Measurements from ENCODE around the gene MEG3.

The MEG3 gene

DNA sequence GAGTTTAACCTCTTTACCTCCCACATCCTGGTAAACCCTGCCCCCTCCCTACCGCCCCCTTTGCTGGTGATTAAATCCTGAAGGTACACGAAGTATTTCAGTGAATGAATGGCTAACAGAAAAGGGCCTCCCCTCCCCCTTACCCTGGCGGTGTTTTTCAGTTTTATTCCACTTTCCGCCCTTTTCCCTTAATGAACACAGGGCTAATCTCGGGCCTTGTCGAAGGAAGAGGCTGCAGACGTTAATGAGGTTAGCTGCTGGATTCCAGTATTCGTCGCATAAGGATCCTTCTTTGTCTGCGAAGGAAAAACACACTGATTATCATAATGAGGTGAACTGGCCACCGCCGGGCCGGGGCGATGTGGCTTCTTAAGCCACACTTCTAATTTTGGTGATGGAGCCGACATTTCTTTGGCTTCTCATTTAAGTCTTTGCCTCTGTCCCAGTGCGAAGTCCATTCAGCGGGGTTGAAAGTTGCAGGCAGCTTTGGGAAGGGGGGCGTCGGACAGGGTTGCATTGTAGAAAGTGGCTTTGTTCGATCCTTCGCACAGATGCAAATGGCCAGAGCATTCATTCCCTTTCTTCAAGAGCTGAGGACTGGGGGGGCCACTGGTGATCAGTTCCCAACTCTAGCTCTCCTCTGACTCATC, 6.5 kb downstream of the MEG3 start:
- DNase-seq (ENCODE audit: low read depth), result no peak

DNA sequence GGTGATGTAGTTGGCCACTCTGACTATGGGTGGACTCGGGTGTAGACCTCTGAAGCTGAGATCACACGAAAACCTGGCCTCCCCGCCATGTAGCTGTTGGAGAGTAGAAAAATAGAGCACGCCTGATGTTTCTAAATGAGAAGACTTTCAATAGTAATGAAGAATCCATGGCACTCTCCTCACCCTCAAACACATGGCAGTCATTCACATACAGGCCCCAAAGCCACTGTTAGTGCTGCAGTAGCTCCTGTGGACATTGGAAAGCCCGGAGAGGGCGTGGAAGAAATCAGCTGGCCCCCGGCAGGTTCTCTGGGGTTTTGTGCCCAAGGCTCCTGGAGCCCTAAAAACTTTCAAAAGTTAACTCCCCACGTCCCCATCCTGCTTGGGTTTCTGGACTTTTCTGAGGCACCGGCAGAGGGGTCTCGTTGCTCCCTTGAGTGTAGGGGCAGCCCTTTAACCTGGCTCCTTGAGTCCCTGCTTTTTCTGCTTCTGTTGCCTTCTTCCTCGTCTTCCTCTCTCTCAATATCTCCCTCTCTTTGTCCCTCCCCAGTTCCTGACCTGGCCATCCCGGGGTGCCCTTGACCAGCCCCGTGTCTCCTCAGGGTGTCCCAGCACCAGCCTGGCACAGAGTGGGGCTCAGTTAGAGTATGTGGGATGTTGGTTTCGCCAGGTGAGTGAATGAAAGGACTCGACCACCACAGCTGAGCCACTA, 8.3 kb downstream of the MEG3 start:
- DNase-seq (ENCODE audit: low read depth), result no peak

DNA sequence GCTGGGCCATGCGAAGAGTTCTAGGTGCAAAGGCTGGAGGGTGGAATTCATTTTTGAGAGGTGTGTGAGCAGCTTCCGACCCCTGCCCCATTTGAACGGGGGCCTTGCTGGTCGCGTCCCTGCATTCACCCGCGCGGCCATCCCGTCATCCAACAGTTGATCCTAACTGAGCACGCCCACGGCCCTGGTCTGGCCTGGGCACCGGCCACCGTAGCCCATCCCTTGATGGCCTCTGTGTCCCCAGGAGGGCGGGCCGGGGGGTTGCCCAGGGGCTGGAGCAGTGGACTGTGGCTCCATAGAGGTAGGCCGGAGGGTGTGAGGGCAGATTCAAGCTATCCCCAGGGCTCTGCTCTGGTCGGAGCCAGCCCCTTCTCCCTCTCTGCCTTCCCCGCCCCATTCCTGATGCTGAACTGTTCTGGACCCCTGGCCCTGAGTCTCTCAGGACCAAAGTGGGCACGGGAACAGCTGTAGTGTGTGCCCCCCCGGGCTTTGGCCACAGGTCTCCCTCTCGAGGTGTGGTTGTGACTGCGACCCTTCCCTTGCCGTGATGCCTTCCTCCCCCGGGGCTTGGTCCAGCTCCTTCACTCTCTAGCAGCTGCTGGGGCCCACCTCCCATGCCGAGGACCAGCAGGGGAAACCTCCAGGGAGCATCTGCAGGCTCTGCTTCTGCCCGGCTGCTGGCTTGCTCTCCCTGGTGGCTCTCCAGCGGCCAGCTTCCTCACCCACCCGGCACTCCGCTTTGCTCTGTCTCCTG, 9.1 kb downstream of the MEG3 start:
- DNase-seq (ENCODE audit: low read depth), result no peak

DNA sequence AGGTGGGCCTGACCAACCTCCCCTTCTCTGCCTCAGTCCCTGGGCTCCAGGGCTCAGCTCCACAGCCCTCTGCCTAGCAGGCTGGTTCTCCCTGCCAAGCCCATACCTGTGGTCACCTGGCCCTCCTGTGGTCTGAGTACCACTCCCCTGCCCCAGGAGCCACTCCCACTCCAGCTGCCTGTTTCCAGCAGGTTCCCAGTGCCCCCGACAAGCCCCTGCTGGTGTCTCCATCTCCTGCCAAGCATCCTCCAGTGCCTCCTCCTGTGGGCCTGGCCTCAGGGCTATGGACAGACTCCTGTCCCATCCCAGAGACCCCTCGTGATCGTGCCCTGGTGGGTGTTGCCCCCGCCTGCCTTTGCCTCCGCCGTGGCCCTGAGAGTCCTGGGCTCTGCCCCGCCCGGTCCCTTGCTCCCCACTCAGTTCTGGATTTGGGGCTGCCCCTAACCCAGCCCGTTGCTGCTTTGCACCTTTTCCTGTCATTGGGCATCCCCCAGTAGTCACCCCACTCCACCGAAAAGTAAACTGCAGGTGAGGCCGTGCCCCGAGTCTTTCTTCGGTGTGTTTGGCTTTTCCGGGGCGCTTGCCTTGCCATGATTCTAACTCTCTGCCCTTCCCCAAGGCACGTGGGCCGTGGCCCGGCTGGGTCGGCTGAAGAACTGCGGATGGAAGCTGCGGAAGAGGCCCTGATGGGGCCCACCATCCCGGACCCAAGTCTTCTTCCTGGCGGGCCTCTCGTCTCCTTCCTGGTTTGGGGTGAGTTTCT, 9.8 kb downstream of the MEG3 start:
- no peak for DNase-seq (ENCODE audit: low read depth)

DNA sequence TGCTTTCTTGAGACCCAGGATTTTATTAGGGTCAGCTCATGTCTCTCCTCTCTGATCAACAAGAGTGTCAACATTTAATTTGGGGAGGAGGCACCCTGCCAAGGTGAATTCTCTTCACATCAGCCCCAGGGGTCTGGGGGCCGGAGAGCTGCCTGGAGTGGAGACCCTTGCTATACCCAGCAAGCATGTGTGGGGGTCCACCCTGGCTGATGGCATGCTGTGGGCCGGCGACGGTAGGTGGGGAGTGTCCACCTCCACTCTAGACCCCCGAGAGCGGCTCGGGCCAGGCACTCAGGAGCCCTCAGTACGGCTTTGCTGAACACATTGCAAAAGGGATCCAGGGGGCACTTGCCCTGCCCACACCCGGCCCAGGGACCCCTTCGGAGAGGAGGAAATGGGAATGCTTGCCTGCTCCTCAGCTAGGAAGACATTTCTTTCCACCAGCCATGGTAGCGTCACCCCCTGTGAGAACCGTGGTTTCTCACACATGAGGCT, 10.4 kb downstream of the MEG3 start:
- DNase-seq (ENCODE audit: low read depth), result no peak

DNA sequence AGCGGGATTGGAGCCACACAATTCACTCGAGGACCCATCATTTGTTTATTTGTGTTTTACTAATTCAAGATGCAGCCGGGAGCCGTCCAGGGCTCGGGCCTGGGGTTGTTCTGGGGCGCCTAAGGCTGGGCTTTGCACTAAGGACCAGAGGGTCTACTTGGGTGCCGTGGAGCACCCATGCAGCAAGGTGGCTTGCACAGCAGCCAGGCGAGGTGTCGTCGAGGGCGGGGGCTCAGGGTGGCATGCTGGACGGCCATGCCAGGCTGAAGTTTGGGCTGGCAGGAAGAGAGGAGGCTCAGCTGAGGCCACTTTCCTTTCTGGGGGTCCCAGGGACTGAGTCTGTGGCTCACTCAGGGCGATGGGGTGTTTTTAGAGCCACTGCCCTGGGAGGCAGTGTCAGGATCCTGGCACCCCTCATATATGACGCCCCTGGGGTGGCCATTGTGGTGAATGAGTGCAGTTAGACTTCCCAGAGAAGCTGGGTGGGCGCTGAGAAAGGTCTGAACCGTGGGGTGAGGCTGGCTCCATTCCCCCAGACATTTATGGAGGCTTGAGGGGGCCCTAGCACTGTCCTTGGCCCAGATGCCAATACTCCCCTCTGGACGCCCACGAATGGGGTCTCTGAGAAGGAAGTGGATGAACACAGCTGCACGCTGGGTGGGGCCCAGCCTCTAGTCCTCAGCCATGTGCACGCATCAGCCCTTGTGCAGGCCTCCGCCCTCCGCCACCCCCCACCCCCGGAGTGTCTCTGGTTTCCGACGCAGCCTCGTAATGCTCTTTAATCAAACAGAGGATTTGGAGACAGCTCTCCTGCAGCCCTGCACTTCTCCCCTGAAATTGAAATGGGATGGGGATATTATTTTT, 11.3 kb downstream of the MEG3 start:
- no peak for DNase-seq (ENCODE audit: low read depth)

DNA sequence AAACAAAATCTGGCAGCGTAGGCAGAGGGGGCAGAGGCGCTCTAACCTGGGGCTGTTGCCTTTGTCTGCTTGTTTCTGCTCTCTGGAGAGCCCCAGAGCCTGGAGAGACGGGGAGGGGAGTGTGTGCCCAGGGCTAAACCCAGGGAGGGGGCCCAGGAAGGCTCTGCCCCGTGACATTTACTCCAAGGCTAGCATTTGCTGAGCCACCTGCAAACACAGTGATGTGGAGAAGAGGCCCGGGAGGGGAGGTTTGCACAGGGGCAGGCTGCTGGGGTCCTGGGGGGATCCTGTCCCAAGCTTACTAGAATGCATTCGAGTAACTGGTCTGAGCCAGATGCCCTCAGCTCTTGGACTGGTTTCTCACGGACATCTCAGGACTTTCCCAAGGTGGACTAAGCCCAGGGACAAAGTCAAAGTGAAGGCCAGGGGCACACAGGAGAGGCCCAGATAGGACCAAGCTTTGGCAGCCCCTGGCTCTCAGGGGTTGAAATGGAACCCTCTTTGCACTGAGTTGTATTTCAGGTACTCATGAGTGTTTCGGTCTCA, 12.0 kb downstream of the MEG3 start:
- DNase-seq (ENCODE audit: low read depth), result no peak

DNA sequence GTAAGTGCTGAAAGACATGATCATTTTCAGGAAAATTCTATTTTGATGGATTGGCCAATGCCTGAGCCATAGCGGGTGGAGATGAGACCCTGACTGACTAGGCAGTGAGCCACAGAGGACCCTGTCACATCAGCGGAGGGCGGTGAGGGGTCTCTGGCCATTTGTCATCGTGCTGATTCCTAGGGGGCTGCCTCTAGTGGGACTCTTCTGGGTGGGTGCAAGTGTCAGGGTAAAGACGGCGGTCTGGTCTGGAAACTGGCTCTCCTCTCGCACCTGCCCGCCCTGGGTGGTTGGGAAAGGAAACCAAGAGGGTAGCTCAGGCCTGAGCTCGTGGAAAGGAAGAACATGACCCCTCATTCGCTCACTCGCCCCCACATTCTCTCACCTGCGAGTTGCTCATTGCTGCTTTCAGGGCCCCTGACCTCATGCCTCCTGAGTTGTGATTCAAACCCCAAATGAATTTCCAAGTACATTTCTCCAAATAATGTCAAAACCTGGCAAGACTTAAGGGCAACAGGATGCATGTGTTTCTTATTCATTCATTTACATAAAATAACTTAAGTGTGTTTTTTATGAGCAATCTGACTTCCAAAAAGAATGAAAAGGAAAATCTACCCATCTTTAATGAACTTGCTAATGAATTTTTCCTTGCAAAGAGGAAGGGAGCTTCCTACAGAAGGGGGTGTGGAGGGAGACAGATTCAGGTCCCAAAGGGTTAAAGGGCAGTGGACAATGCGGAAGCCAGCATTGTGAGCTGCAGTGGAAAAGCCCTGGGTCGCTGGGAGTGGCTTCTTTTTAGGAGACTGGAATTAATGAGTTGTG, 12.8 kb downstream of the MEG3 start:
- DNase-seq (ENCODE audit: low read depth), result no peak

DNA sequence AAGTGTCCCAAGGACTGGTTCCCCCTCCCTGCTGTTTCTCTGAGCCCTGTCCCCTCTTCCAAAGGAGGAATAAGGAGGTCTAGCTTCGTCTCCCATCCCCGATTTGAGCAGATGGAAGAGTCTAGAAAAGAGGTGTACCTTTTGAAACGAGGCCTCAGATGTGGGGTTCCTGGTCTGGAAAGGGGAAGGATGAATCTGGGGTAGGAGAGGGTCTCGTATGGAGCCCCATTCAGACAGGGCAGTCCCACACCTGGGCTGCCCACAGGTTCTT, 13.3 kb downstream of the MEG3 start:
- no peak for DNase-seq (ENCODE audit: low read depth)

DNA sequence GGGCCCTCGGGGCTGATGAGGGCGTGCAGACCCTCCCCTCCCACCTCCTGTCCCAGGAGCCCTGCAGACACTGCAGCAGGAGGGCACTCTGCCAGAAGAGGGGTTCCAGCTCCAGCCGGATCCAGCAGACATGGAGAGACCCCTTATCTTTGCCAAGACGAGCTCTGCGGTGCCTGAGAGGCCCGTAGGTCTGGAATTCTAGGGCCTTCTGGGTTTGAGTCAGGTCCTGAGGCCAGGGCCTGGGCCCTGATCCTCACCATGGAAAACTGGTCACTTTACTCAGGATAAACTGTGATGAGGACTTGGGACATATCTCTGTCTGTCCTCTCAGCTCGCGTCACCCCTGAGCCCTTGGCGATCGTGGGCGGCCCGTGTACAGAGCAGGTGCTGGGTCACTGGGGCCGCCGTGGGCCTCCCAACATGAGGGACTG, 13.8 kb downstream of the MEG3 start:
- DNase-seq (ENCODE audit: low read depth), result no peak

DNA sequence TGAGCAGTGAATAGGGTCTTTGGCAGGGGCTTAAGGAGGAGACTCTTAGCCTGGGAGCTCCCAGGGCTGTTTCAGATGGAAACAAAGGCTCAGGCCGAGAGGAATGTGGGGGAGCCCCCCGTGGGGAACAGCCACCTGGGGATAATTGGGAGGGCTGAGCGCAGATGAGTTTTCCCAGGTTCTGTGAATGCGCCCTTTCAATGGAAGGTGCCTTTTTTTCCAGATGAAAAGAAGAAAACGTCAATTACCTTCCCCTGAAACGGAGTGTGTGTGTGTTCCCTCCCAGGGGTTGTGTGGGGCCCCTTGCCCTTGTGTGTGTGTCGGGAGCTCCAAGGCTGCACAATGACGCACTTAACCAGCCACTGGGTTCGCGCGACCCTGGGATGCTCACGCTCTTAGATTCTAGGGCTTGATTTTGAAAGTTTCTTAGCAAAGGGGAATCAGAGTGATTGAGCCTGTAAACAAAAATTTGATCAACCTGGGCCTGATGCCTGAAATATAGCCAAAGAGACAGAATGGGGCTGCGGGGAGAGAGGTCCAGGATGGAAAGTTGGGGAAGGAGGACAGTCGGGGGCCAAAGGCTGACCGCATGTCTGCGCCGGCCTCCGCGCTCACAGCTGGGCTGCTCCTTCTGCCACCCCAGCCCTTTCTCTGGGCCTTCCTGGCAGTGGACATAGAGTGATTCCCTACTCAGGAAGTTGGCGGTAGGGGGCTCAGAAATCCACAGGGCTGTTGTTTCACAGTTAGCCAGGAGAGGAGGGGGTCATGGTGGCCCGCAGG, 14.6 kb downstream of the MEG3 start:
- DNase-seq (ENCODE audit: low read depth), result no peak

DNA sequence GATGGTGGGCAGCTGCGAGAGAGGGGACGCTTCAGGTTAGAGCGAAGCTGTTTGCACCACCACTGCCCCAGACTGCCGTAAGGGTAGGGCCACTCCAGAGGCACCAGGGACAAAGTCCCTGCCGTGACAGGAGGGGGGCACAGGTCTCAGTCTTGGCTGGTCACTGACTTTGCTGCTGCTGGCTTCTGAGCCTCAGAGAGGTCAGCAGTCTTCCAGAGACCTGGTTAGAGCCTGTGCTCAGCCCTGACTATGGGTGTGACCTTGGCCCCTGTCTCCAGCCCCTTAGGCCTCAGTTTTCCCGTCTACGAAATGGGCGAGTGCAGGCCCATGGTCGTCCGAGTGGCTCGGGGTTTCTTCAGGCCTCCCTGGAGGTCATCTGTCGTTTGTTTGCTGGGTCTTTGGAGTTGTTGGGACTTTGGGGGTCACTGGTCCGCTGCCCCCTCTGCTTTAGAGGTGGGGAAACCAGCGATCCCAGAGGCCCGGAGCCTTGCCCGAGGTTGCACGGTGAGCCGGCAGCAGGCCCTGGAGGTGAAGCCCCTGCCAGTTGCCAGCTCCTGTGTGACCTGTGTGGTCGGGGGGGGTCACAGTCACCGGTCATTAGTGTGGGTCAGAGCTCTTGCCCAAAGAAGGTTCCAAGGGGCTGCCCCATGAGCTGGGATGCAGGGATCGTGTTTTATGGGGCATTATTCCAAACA, 15.3 kb downstream of the MEG3 start:
- no peak for DNase-seq (ENCODE audit: low read depth)

DNA sequence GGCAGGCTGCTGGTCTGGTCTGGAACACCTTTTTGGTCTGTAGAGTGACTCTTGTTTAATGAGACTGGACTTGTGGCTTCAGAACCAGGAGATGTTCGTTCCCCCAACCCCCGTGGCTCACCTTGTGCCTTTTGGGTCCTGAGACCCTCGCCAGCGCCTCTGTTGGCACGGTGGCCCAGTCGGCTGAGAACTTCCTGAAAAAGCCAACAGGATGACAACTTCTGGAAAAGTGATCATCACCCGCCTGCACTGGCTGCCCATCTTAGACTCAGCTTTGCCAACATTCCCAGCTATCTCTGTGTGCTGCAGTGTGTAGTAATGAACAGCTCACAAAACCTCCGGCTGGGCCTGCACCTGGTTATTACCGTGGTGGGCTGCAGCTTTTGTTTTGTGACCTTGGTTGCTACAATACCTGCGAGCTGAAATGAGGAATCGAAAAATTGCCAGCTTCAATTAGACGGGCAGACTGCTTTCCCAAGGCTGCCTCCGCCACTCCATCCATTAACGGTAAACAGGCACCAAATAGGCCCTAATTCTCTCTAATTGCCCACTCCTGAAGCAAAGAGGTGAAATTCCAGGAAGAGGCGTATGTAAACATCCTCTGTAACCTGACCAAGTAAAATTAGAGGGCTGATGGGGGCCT, 16.0 kb downstream of the MEG3 start:
- no peak for DNase-seq (ENCODE audit: low read depth)

DNA sequence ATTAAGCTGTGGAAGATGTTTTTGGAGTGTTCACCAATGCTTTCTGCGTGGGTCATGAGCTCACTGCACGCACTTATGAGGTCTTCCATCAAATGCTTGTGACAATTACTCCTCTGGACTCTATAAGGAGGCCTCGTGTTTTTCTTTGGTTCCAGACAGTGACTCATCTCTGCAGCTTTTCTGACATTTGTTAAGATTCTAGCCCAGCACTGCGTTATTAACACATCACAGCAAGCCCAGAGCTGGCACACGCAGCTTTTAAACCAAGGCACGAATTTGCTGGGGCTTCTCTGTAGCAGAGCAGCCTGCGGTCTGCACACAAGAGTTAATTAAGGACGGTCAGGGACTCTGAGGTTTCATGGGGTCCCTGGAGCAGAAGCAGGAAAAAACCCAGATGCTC, 16.9 kb downstream of the MEG3 start:
- no peak for DNase-seq (ENCODE audit: low read depth)

DNA sequence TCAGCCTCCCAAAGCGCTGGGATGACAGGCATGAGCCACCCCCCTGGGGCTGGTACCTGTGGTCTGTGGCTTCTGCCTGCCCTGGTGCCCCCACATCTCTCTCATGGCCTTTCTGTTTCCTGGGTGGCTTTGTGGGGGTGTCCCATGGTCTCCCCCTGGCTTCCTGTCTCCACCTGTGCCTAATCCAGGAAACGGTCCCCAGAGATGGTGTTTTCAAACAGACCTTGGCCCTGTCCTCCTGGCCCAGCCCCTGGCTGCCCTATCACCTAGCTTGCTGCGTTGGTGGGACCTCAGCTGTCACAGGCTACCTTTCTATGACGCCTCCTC, 18.1 kb downstream of the MEG3 start:
- no peak for DNase-seq (ENCODE audit: low read depth)

DNA sequence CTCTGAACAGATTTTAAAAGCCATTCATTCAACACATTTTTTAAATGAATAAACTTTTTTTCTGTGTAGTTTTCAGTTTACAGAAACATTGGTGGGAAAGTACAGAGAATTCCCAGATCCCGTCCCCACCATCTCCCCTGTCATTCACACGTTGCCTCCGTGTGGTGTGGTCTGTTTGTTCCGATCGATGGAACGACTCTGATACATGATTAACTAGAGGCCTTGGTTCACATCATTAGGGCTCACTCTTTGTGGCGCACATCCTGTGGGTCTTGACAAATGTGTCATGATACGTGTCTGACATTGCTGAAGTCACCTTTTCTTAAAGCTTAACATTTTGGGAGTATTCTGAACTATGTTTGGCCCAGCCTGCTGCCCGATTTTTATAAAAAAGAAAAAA, 18.5 kb downstream of the MEG3 start:
- no peak for DNase-seq (ENCODE audit: low read depth)

DNA sequence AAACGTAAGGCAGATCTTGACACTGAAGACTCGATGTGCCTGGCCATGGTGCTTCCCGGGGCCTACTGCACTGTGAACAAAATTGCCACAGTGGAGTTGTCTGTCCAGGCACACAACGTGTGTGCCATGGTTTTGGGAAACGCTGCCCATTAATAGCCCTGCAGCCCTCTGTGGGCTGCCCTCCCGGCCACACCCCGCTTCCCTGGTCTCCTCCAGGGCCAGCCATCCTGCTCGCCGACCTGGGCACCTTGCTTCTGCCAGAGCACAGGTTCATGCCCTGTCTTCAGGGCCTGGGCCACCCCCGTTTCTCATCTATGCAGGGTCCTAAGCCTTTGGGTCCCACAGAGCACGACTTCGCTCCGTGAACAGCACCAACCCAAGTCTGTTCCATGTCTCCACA, 18.9 kb downstream of the MEG3 start:
- no peak for DNase-seq (ENCODE audit: low read depth)

DNA sequence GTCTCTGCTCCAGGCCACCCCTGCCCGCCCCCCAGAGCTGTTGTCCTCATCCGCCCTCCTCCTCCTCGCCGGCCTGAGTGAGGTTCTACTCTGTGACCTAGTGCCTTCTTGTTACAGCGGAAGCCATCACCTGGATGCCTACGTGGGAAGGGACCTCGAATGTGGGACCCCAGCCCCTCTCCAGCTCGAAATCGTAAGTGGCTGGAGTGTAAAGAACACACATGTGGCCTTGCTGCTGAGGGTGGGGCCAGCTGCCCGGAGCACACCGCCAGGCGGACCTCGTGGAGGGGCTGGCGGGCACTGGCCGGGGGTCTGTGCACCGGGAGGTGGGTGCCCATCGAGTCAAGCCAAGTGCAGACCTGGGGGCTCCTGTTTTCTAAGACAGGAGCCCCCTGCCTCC, 19.4 kb downstream of the MEG3 start:
- no peak for DNase-seq (ENCODE audit: low read depth)
